ELF-1 (cell line): Measurements from ENCODE around the gene ELMO2.

Experiments used
- DNase-seq: peaks from one replicate; pipeline ENCODE4 v3.0.0-alpha.2; 2016; ENCODE audit warnings: low read depth, low spot score

ELMO2 gene

GRCh38 chr20:46351357-46352058 lies 54.9 kb downstream of the ELMO2 start:
- DNase-seq: no peak

- peak; percentile 79 for DNase-seq
These were observed 55.5 kb downstream of the ELMO2 start for GRCh38 chr20:46350986-46351267.

GRCh38 chr20:46350201-46350985 lies 56.0 kb downstream of the ELMO2 start:
- DNase-seq: peak; percentile 87

- DNase-seq: no peak
These were observed 56.7 kb downstream of the ELMO2 start for GRCh38 chr20:46349742-46350056.

- peak; percentile 83 for DNase-seq
These were observed 57.2 kb downstream of the ELMO2 start for GRCh38 chr20:46349035-46349741.

- peak; percentile 82 for DNase-seq
These were observed 58.3 kb downstream of the ELMO2 start for GRCh38 chr20:46347841-46348803.

GRCh38 chr20:46346770-46347169 lies 59.6 kb downstream of the ELMO2 start:
- DNase-seq: no peak

GRCh38 chr20:46344488-46345162 lies 61.8 kb downstream of the ELMO2 start:
- no peak for DNase-seq

- DNase-seq: no peak
These were observed 62.4 kb downstream of the ELMO2 start for GRCh38 chr20:46343975-46344357.

- no peak for DNase-seq
These were observed 63.0 kb downstream of the ELMO2 start for GRCh38 chr20:46343348-46343974.

GRCh38 chr20:46342451-46343347 lies 63.7 kb downstream of the ELMO2 start:
- no peak for DNase-seq

GRCh38 chr20:46342010-46342378 lies 64.4 kb downstream of the ELMO2 start:
- DNase-seq: no peak

GRCh38 chr20:46341074-46342009 lies 65.1 kb downstream of the ELMO2 start:
- DNase-seq: no peak

GRCh38 chr20:46339037-46339436 lies 67.4 kb downstream of the ELMO2 start:
- no peak for DNase-seq

- no peak for DNase-seq
These were observed 69.7 kb downstream of the ELMO2 start for GRCh38 chr20:46336735-46337134.

- DNase-seq: no peak
These were observed 72.0 kb downstream of the ELMO2 start for GRCh38 chr20:46334303-46334904.

GRCh38 chr20:46333161-46333991 lies 73.0 kb downstream of the ELMO2 start:
- no peak for DNase-seq
